ENCODE data around the gene ALOX12B.
A peak's percentile ranks its signal among the peaks of the same experiment; 100 is the strongest.
"Not testable (repeated sequence)": the region's sequence is repeated elsewhere in the genome, so short reads cannot be mapped to it uniquely, and the experiment has no call there.

The ALOX12B gene

GRCh38 chr17:8062807-8063483 is 24.6 kb downstream of the ALOX12B start:
- Histone ChIP-seq H3K4me2 (ENCODE audit: low read length) (peak overlapping the region; percentile 47), H2BK15ac (replicated peaks; ENCODE audit: low read depth) (peak overlapping the region; percentile 88), H4K8ac (ENCODE audit: low read depth, low read length) (no peak overlapping the region), H3K27ac (ENCODE audit: low read depth, low read length) (no peak overlapping the region), H3K27me3 (ENCODE audit: insufficient read depth, low read length, poor library complexity) (peaks cover 5% of the 10 kb centered on the region), H3K4me3 (ENCODE audit: low read length) (no peak overlapping the region), H3K36me3 (ENCODE audit: control insufficient read depth, insufficient read depth, low read length) (no peaks in the 10 kb centered on the region), H2AK5ac (ENCODE audit: low read length) (no peak overlapping the region), H3K18ac (ENCODE audit: low read length) (peak overlapping the region; percentile 63), H3K79me2 (ENCODE audit: control insufficient read depth, insufficient read depth, low read length) (no peaks in the 10 kb centered on the region), H3K23ac (ENCODE audit: low read length) (no peak overlapping the region), H3K79me1 (ENCODE audit: low read length) (no peaks in the 10 kb centered on the region), H3K4me1 (ENCODE audit: control insufficient read depth, low read depth, low read length) (peaks cover 4% of the 10 kb centered on the region), H2BK5ac (ENCODE audit: low read length) (no peak overlapping the region), H3K9ac (ENCODE audit: low read length) (peak overlapping the region; percentile 67), H4K5ac (ENCODE audit: low read length) (no peak overlapping the region), H3K56ac (ENCODE audit: low read length) (peak overlapping the region; percentile 57), H2BK120ac (ENCODE audit: low read depth, low read length) (no peak overlapping the region), H3K4ac (ENCODE audit: low read depth, low read length) (no peak overlapping the region)
- peak; percentile 61 for DNase-seq
- no CpG with 5 or more reads among the region's 15 CpGs for WGBS (ENCODE audit: extremely low coverage, insufficient coverage, low lambda C conversion rate)

GRCh38 chr17:8062435-8062806 is 25.1 kb downstream of the ALOX12B start:
- WGBS (ENCODE audit: extremely low coverage, insufficient coverage, low lambda C conversion rate) = no CpG with 5 or more reads among the region's 8 CpGs
- no peak for DNase-seq

GRCh38 chr17:8061851-8062250 is 25.7 kb downstream of the ALOX12B start:
- H4K5ac ChIP-seq (ENCODE audit: low read length); H3K4me1 ChIP-seq (ENCODE audit: control insufficient read depth, low read depth, low read length); H3K27ac ChIP-seq (ENCODE audit: low read depth, low read length); H2BK5ac ChIP-seq (ENCODE audit: low read length); H2AK5ac ChIP-seq (ENCODE audit: low read length); H3K23ac ChIP-seq (ENCODE audit: low read length); H4K8ac ChIP-seq (ENCODE audit: low read depth, low read length); H3K79me2 ChIP-seq (ENCODE audit: control insufficient read depth, insufficient read depth, low read length); H3K18ac ChIP-seq (ENCODE audit: low read length); H3K4me2 ChIP-seq (ENCODE audit: low read length); H3K27me3 ChIP-seq (ENCODE audit: insufficient read depth, low read length, poor library complexity); H3K4me3 ChIP-seq (ENCODE audit: low read length); H3K9ac ChIP-seq (ENCODE audit: low read length); H3K79me1 ChIP-seq (ENCODE audit: low read length); H2BK120ac ChIP-seq (ENCODE audit: low read depth, low read length); H3K36me3 ChIP-seq (ENCODE audit: control insufficient read depth, insufficient read depth, low read length); H2BK15ac ChIP-seq (replicated peaks; ENCODE audit: low read depth); H3K4ac ChIP-seq (ENCODE audit: low read depth, low read length): not testable (repeated sequence)
- DNase-seq = peak; percentile 79
- H3K56ac ChIP-seq (ENCODE audit: low read length) = peak overlapping the region; percentile 75
- WGBS (ENCODE audit: extremely low coverage, insufficient coverage, low lambda C conversion rate) = no CpG with 5 or more reads among the region's 8 CpGs

More at GRCh38 chr17:8062435-8062806, 25.1 kb downstream of the ALOX12B start:
- Histone ChIP-seq H3K18ac (ENCODE audit: low read length) (peak overlapping the region; percentile 63), H3K4me3 (ENCODE audit: low read length) (peak overlapping the region; percentile 19), H3K4me1 (ENCODE audit: control insufficient read depth, low read depth, low read length) (peaks cover 4% of the 10 kb centered on the region), H4K5ac (ENCODE audit: low read length) (peak overlapping the region; percentile 44), H3K79me1 (ENCODE audit: low read length) (no peaks in the 10 kb centered on the region), H3K4ac (ENCODE audit: low read depth, low read length) (no peak overlapping the region), H2AK5ac (ENCODE audit: low read length) (peak overlapping the region; percentile 6), H3K36me3 (ENCODE audit: control insufficient read depth, insufficient read depth, low read length) (no peaks in the 10 kb centered on the region), H2BK5ac (ENCODE audit: low read length) (peak overlapping the region; percentile 10), H3K56ac (ENCODE audit: low read length) (peak overlapping the region; percentile 75), H3K4me2 (ENCODE audit: low read length) (peak overlapping the region; percentile 47), H3K27ac (ENCODE audit: low read depth, low read length) (no peak overlapping the region), H3K79me2 (ENCODE audit: control insufficient read depth, insufficient read depth, low read length) (no peaks in the 10 kb centered on the region), H3K9ac (ENCODE audit: low read length) (peak overlapping the region; percentile 67), H3K23ac (ENCODE audit: low read length) (no peak overlapping the region), H2BK120ac (ENCODE audit: low read depth, low read length) (peak overlapping the region; percentile 35), H4K8ac (ENCODE audit: low read depth, low read length) (no peak overlapping the region), H3K27me3 (ENCODE audit: insufficient read depth, low read length, poor library complexity) (peaks cover 5% of the 10 kb centered on the region), H2BK15ac (replicated peaks; ENCODE audit: low read depth) (peak overlapping the region; percentile 88)

GRCh38 chr17:8060274-8060673 is 27.2 kb downstream of the ALOX12B start:
- H3K79me2 ChIP-seq (ENCODE audit: control insufficient read depth, insufficient read depth, low read length) = no peaks in the 10 kb centered on the region
- no peak overlapping the region for H3K23ac ChIP-seq (ENCODE audit: low read length)
- no peak overlapping the region for H4K8ac ChIP-seq (ENCODE audit: low read depth, low read length)
- H3K18ac ChIP-seq (ENCODE audit: low read length) = no peak overlapping the region
- no peaks in the 10 kb centered on the region for H3K36me3 ChIP-seq (ENCODE audit: control insufficient read depth, insufficient read depth, low read length)
- H3K27ac ChIP-seq (ENCODE audit: low read depth, low read length) = no peak overlapping the region
- no peak overlapping the region for H4K5ac ChIP-seq (ENCODE audit: low read length)
- H3K56ac ChIP-seq (ENCODE audit: low read length) = no peak overlapping the region
- no peak overlapping the region for H2BK5ac ChIP-seq (ENCODE audit: low read length)
- no peaks in the 10 kb centered on the region for H3K79me1 ChIP-seq (ENCODE audit: low read length)
- H3K27me3 ChIP-seq (ENCODE audit: insufficient read depth, low read length, poor library complexity) = peaks cover 5% of the 10 kb centered on the region
- H3K4me1 ChIP-seq (ENCODE audit: control insufficient read depth, low read depth, low read length) = peaks cover 4% of the 10 kb centered on the region
- WGBS (ENCODE audit: extremely low coverage, insufficient coverage, low lambda C conversion rate) = no CpG with 5 or more reads among the region's 10 CpGs
- H2BK15ac ChIP-seq (replicated peaks; ENCODE audit: low read depth) = no peak overlapping the region
- H2AK5ac ChIP-seq (ENCODE audit: low read length) = no peak overlapping the region
- peak; percentile 80 for DNase-seq
- no peak overlapping the region for H3K4ac ChIP-seq (ENCODE audit: low read depth, low read length)
- H3K4me3 ChIP-seq (ENCODE audit: low read length) = no peak overlapping the region
- no peak overlapping the region for H3K4me2 ChIP-seq (ENCODE audit: low read length)
- H3K9ac ChIP-seq (ENCODE audit: low read length) = no peak overlapping the region
- H2BK120ac ChIP-seq (ENCODE audit: low read depth, low read length) = no peak overlapping the region

- DNase-seq = no peak
- no peaks in the 10 kb centered on the region for H3K79me2 ChIP-seq (ENCODE audit: control insufficient read depth, insufficient read depth, low read length)
- H3K23ac ChIP-seq (ENCODE audit: low read length) = no peak overlapping the region
- H3K56ac ChIP-seq (ENCODE audit: low read length) = no peak overlapping the region
- no peak overlapping the region for H2AK5ac ChIP-seq (ENCODE audit: low read length)
- no peak overlapping the region for H3K9ac ChIP-seq (ENCODE audit: low read length)
- no peak overlapping the region for H3K27ac ChIP-seq (ENCODE audit: low read depth, low read length)
- no peak overlapping the region for H3K4me2 ChIP-seq (ENCODE audit: low read length)
- no peak overlapping the region for H4K8ac ChIP-seq (ENCODE audit: low read depth, low read length)
- peaks cover 4% of the 10 kb centered on the region for H3K4me1 ChIP-seq (ENCODE audit: control insufficient read depth, low read depth, low read length)
- H2BK5ac ChIP-seq (ENCODE audit: low read length) = no peak overlapping the region
- H2BK15ac ChIP-seq (replicated peaks; ENCODE audit: low read depth) = no peak overlapping the region
- H3K36me3 ChIP-seq (ENCODE audit: control insufficient read depth, insufficient read depth, low read length) = no peaks in the 10 kb centered on the region
- no peak overlapping the region for H4K5ac ChIP-seq (ENCODE audit: low read length)
- no peak overlapping the region for H3K18ac ChIP-seq (ENCODE audit: low read length)
- H3K4ac ChIP-seq (ENCODE audit: low read depth, low read length) = no peak overlapping the region
- H2BK120ac ChIP-seq (ENCODE audit: low read depth, low read length) = no peak overlapping the region
- no CpG with 5 or more reads among the region's 7 CpGs for WGBS (ENCODE audit: extremely low coverage, insufficient coverage, low lambda C conversion rate)
- H3K27me3 ChIP-seq (ENCODE audit: insufficient read depth, low read length, poor library complexity) = peaks cover 5% of the 10 kb centered on the region
- no peaks in the 10 kb centered on the region for H3K79me1 ChIP-seq (ENCODE audit: low read length)
- no peak overlapping the region for H3K4me3 ChIP-seq (ENCODE audit: low read length)
These were observed 28.4 kb downstream of the ALOX12B start for GRCh38 chr17:8059131-8059530.

- peak; percentile 90 for DNase-seq
- H4K5ac ChIP-seq (ENCODE audit: low read length) = no peak overlapping the region
- H2AK5ac ChIP-seq (ENCODE audit: low read length) = no peak overlapping the region
- H3K27me3 ChIP-seq (ENCODE audit: insufficient read depth, low read length, poor library complexity) = no peaks in the 10 kb centered on the region
- H3K4ac ChIP-seq (ENCODE audit: low read depth, low read length) = no peak overlapping the region
- no peak overlapping the region for H3K4me3 ChIP-seq (ENCODE audit: low read length)
- no peak overlapping the region for H2BK15ac ChIP-seq (replicated peaks; ENCODE audit: low read depth)
- H4K8ac ChIP-seq (ENCODE audit: low read depth, low read length) = no peak overlapping the region
- H3K27ac ChIP-seq (ENCODE audit: low read depth, low read length) = no peak overlapping the region
- H3K9ac ChIP-seq (ENCODE audit: low read length) = no peak overlapping the region
- H3K36me3 ChIP-seq (ENCODE audit: control insufficient read depth, insufficient read depth, low read length) = no peaks in the 10 kb centered on the region
- H3K4me2 ChIP-seq (ENCODE audit: low read length) = no peak overlapping the region
- WGBS (ENCODE audit: extremely low coverage, insufficient coverage, low lambda C conversion rate) = no CpG with 5 or more reads among the region's 14 CpGs
- H2BK120ac ChIP-seq (ENCODE audit: low read depth, low read length) = no peak overlapping the region
- H2BK5ac ChIP-seq (ENCODE audit: low read length) = no peak overlapping the region
- no peaks in the 10 kb centered on the region for H3K79me2 ChIP-seq (ENCODE audit: control insufficient read depth, insufficient read depth, low read length)
- no peak overlapping the region for H3K18ac ChIP-seq (ENCODE audit: low read length)
- no peak overlapping the region for H3K56ac ChIP-seq (ENCODE audit: low read length)
- H3K4me1 ChIP-seq (ENCODE audit: control insufficient read depth, low read depth, low read length) = peaks cover 2% of the 10 kb centered on the region
- H3K23ac ChIP-seq (ENCODE audit: low read length) = no peak overlapping the region
- no peaks in the 10 kb centered on the region for H3K79me1 ChIP-seq (ENCODE audit: low read length)
These were observed 29.8 kb downstream of the ALOX12B start for GRCh38 chr17:8057691-8058114.

All from mesendoderm (in vitro differentiated cells).